GM12878 (cell line): ENCODE measurements around the gene SLC39A11. TPM values are rescaled to one million over a fixed set of nuclear protein-coding genes. Genes with fewer than 3 reads are reported as not detected.

Experiments
- ATAC-seq: fragments of 200-7000 bp; cut with Tn5 transposase; 3 replicates; pipeline ENCODE4 v1.9.1; 2020; ENCODE audit warnings: mild to moderate bottlenecking, moderate library complexity
- BruUV-seq: library from RNA; stranded (reverse); fragments of 400-500 nt; replicated peaks from 2 replicates; lab custom pipeline; 2021; lab: Mats Ljungman, UMichigan
- CTCF ChIA-PET: fragments of 300-600 bp; sonication (Branson Sonifier 250); formaldehyde crosslinking; extraction: SDS; loops from one replicate; lab custom pipeline; 2021; ENCODE audit warnings: inconsistent platforms; lab: Yijun Ruan, JAX
- POLR2A ChIA-PET: fragments of 350-600 bp; formaldehyde crosslinking; extraction: SDS; loops from one replicate; lab custom pipeline; 2021; ENCODE audit warnings: inconsistent platforms; lab: Charles Lee
- RAD21 ChIA-PET: fragments of 300-600 bp; sonication (Branson Sonifier 250); formaldehyde crosslinking; loops from one replicate; lab custom pipeline; 2023; ENCODE audit warnings: antibody characterized with exemption; ENCODE audit not compliant: unreplicated experiment; lab: Charles Lee
- SMC1A ChIA-PET: fragments of 300-600 bp; sonication (Branson Sonifier 250); formaldehyde crosslinking; loops from one replicate; lab custom pipeline; 2023; ENCODE audit not compliant: unreplicated experiment, uncharacterized antibody; lab: Charles Lee
- DNase-seq: peaks from one replicate; pipeline ENCODE4 v3.0.0-alpha.2; 2011; ENCODE audit warnings: low read depth, low spot score
- FAIRE-seq: peaks from 3 replicates; lab custom pipeline; 2011; peaks lifted over from hg19 to GRCh38; lab: Jason Lieb, UNC
- H2AFZ ChIP-seq: 2 replicates; pipeline ENCODE4 v1.6.0; 2011; ENCODE audit warnings: low read depth, low read length, control low read depth; ENCODE audit not compliant: control insufficient read depth
- H3K27ac ChIP-seq: 2 replicates; pipeline ENCODE4 v1.5.1; 2011; ENCODE audit warnings: control low read depth; ENCODE audit not compliant: control insufficient read depth, insufficient read depth
- H3K27me3 ChIP-seq, 2 experiments: replicated peaks in 1 of 2; 2 replicates each; pipeline versions ENCODE4 v1.6.0 to v1.6.1; 2011; ENCODE audit warnings: low read length in 1 of 2; ENCODE audit not compliant: control insufficient read depth in 2 of 2, insufficient read depth in 2 of 2
- H3K36me3 ChIP-seq, 2 experiments: 2 replicates each; pipeline ENCODE4 v1.5.1; 2011; ENCODE audit warnings: low read length in 1 of 2; ENCODE audit not compliant: control insufficient read depth in 2 of 2, insufficient read depth in 2 of 2
- H3K4me1 ChIP-seq: 2 replicates; pipeline ENCODE4 v1.6.1; 2011; ENCODE audit warnings: mild to moderate bottlenecking, low read length, moderate library complexity, mixed read lengths; ENCODE audit not compliant: control insufficient read depth, insufficient read depth
- H3K4me2 ChIP-seq: 2 replicates; pipeline ENCODE4 v1.6.0; 2011; ENCODE audit warnings: control low read depth; ENCODE audit not compliant: control insufficient read depth, insufficient read depth
- H3K4me3 ChIP-seq: fragments of 200-600 bp; sonication (generic); 2 replicates; pipeline ENCODE4 v1.5.1; 2016
- H3K79me2 ChIP-seq: 2 replicates; pipeline ENCODE4 v1.6.0; 2011; ENCODE audit warnings: low read length; ENCODE audit not compliant: control insufficient read depth, insufficient read depth
- H3K9ac ChIP-seq: 2 replicates; pipeline ENCODE4 v1.8.0; 2011; ENCODE audit warnings: low read length, control low read depth, mixed read lengths; ENCODE audit not compliant: control insufficient read depth, insufficient read depth
- H3K9me3 ChIP-seq: replicated peaks from 3 replicates; pipeline ENCODE4 v1.5.1; 2011; ENCODE audit warnings: mild to moderate bottlenecking, low read length; ENCODE audit not compliant: control insufficient read depth, insufficient read depth
- H4K20me1 ChIP-seq: 2 replicates; pipeline ENCODE4 v1.6.0; 2011; ENCODE audit not compliant: control insufficient read depth, insufficient read depth
- BACH1 ChIP-seq: fragments of 450-650 bp; IDR thresholded peaks from 2 replicates; pipeline ENCODE4 v1.6.1; 2017; ENCODE audit warnings: mild to moderate bottlenecking, borderline replicate concordance
- CREB1 ChIP-seq: IDR thresholded peaks from 2 replicates; pipeline ENCODE4 v1.6.1; 2012; ENCODE audit warnings: low read depth, mild to moderate bottlenecking, inconsistent platforms
- EGR1 ChIP-seq, 2 experiments: IDR thresholded peaks; 1 replicate in 1 of 2; 2 replicates in 1 of 2; pipeline ENCODE4 v1.6.1; 2011 to 2012; ENCODE audit warnings: low read depth in 2 of 2, low read length in 2 of 2, borderline replicate concordance in 1 of 2, mild to moderate bottlenecking in 1 of 2, moderate library complexity in 1 of 2
- HDGF ChIP-seq: fragments of 450-650 bp; IDR thresholded peaks from 2 replicates; pipeline ENCODE4 v1.6.1; 2016; ENCODE audit warnings: antibody characterized with exemption
- IKZF1 ChIP-seq: fragments of 450-650 bp; conservative IDR thresholded peaks from 2 replicates; pipeline ENCODE4 v1.6.1; 2017; ENCODE audit warnings: antibody characterized with exemption, mild to moderate bottlenecking
- NFXL1 ChIP-seq: fragments of 450-650 bp; IDR thresholded peaks from 2 replicates; pipeline ENCODE4 v1.6.1; 2017; ENCODE audit warnings: antibody characterized with exemption, mild to moderate bottlenecking, borderline replicate concordance
- PAX5 ChIP-seq: IDR thresholded peaks from 2 replicates; pipeline ENCODE4 v1.6.1; 2011; ENCODE audit warnings: low read depth, low read length, borderline replicate concordance
- SPI1 ChIP-seq: IDR thresholded peaks from 2 replicates; pipeline ENCODE4 v1.6.1; 2011; ENCODE audit warnings: low read depth, mild to moderate bottlenecking, low read length, moderate library complexity, borderline replicate concordance; ENCODE audit not compliant: insufficient read depth
- STAT1 ChIP-seq: fragments of 450-650 bp; conservative IDR thresholded peaks from 2 replicates; pipeline ENCODE4 v1.6.1; 2014; ENCODE audit warnings: antibody characterized with exemption, mild to moderate bottlenecking
- ZBTB33 ChIP-seq: fragments of 450-650 bp; IDR thresholded peaks from 2 replicates; pipeline ENCODE4 v1.6.1; 2017; ENCODE audit warnings: mild to moderate bottlenecking
- ZNF384 ChIP-seq: IDR thresholded peaks from 2 replicates; pipeline ENCODE4 v1.6.1; 2012; ENCODE audit warnings: low read depth, mild to moderate bottlenecking, low read length, improper control_type of control experiment, borderline replicate concordance
- WGBS: methylation state at CpG from one replicate; pipeline ENCODE4 v1.1.6; 2016; ENCODE audit warnings: low lambda C conversion rate; ENCODE audit not compliant: insufficient replicate concordance, insufficient coverage; ENCODE audit errors: missing lambda C conversion rate; 5-methylcytosine and 5-hydroxymethylcytosine counted together
- in situ Hi-C: fragments of 300-500 bp; cut with MboI; formaldehyde crosslinking; loops from 9 replicates; pipeline ENCODE4 v1.14.3; 2018; ENCODE audit warnings: mixed read lengths
- intact Hi-C: fragments of 100-400 bp; cut with micrococcal nuclease; formaldehyde crosslinking; loops from one replicate; pipeline ENCODE4 v1.14.2; 2022; ENCODE audit not compliant: unreplicated experiment
- polyA plus RNA-seq, 11 experiments: library from polyadenylated mRNA; depleted of rRNA in 4 of 11; unstranded in 6 of 11; stranded (reverse) in 5 of 11; fragments of >200 nt; fragmentation: Nextera tagmentation in 4 of 11; fragmentation: Illumina TruSeq in 1 of 11; extraction: Ambion mirVana in 4 of 11; extraction: Trizol in 1 of 11; gene quantifications; 1 replicate in 1 of 11; 2 replicates in 10 of 11; pipeline versions ENCODE4 v1.2.1 to v1.2.3, GENCODE V29; 2011 to 2016; ENCODE audit warnings: inconsistent platforms in 2 of 11, missing spikeins in 2 of 11, low read depth in 1 of 11
- total RNA-seq, 4 experiments: library from RNA; depleted of rRNA in 3 of 4; stranded (reverse); fragments of >200 nt in 3 of 4; fragmentation: Illumina TruSeq in 1 of 4; extraction: Trizol in 1 of 4; gene quantifications; 2 replicates each; pipeline versions ENCODE4 v1.2.1 to v1.2.3, GENCODE V29; 2013 to 2021
- TF ChIP-seq, protein P1 (sequence below): IDR thresholded peaks from 2 replicates; pipeline ENCODE4 v1.6.1; 2012; ENCODE audit warnings: mild to moderate bottlenecking, low read depth, low read length
- TF ChIP-seq, protein P2 (sequence below): IDR thresholded peaks from 2 replicates; pipeline ENCODE4 v1.6.1; 2012; ENCODE audit warnings: improper control_type of control experiment, low read depth, low read length; ENCODE audit not compliant: insufficient replicate concordance

The SLC39A11 gene
- total and polyA plus RNA-seq, 10 of the 15 experiments (the other 5 are each of a cell fraction or from before 2014, with no cell fraction given): 8.6 to 23.8 (median 14.0) TPM

- TF ChIP-seq ZBTB33 (no peak), CREB1 (no peak), IKZF1 (no peak), HDGF (no peak), NFXL1 (no peak)
- TF ChIP-seq, protein P1, sequence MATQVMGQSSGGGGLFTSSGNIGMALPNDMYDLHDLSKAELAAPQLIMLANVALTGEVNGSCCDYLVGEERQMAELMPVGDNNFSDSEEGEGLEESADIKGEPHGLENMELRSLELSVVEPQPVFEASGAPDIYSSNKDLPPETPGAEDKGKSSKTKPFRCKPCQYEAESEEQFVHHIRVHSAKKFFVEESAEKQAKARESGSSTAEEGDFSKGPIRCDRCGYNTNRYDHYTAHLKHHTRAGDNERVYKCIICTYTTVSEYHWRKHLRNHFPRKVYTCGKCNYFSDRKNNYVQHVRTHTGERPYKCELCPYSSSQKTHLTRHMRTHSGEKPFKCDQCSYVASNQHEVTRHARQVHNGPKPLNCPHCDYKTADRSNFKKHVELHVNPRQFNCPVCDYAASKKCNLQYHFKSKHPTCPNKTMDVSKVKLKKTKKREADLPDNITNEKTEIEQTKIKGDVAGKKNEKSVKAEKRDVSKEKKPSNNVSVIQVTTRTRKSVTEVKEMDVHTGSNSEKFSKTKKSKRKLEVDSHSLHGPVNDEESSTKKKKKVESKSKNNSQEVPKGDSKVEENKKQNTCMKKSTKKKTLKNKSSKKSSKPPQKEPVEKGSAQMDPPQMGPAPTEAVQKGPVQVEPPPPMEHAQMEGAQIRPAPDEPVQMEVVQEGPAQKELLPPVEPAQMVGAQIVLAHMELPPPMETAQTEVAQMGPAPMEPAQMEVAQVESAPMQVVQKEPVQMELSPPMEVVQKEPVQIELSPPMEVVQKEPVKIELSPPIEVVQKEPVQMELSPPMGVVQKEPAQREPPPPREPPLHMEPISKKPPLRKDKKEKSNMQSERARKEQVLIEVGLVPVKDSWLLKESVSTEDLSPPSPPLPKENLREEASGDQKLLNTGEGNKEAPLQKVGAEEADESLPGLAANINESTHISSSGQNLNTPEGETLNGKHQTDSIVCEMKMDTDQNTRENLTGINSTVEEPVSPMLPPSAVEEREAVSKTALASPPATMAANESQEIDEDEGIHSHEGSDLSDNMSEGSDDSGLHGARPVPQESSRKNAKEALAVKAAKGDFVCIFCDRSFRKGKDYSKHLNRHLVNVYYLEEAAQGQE: no peak
These were observed 295.3 kb downstream of the SLC39A11 start (continued) for GRCh38 chr17:72797142-72797541.

- ChIA-PET CTCF (no interaction called here), SMC1A (no interaction called here), RAD21 (no interaction called here), POLR2A (no interaction called here)
- in situ Hi-C loops (no loop called here), intact Hi-C loops (no loop called here)
- H3K4me3 ChIP-seq: no peak overlapping the region
- no peaks in the 10 kb centered on the region for H3K27me3 ChIP-seq
- no peak overlapping the region for H3K27ac ChIP-seq
- ATAC-seq (no peak), FAIRE-seq (no peak), DNase-seq (no peak)
- peaks cover 14% of the 10 kb centered on the region; the same call in 2 of the 3 replicates for H3K9me3 ChIP-seq
- WGBS: 97% methylated on average over 5 of the region's 5 CpGs
- H4K20me1 ChIP-seq: no peaks in the 10 kb centered on the region
- H3K36me3 ChIP-seq: no peaks in the 10 kb centered on the region; a peak in 1 of 4 replicates
- no peaks in the 10 kb centered on the region for H3K79me2 ChIP-seq
- no peak overlapping the region for H3K4me2 ChIP-seq
- H3K9ac ChIP-seq: no peak overlapping the region
- H3K4me1 ChIP-seq: no peaks in the 10 kb centered on the region
- H2AFZ ChIP-seq: no peak overlapping the region
- no TSS peak for BruUV-seq
- no peak for TF ChIP-seq ZNF384
- TF ChIP-seq BACH1: no peak
- TF ChIP-seq STAT1: no peak
- TF ChIP-seq PAX5: no peak
- TF ChIP-seq EGR1 (IDR thresholded peaks at IDR 0.05; ENCODE audit: borderline replicate concordance in 1 of 2, low read depth in 2 of 2, low read length in 2 of 2): no peak
- TF ChIP-seq, protein P2, sequence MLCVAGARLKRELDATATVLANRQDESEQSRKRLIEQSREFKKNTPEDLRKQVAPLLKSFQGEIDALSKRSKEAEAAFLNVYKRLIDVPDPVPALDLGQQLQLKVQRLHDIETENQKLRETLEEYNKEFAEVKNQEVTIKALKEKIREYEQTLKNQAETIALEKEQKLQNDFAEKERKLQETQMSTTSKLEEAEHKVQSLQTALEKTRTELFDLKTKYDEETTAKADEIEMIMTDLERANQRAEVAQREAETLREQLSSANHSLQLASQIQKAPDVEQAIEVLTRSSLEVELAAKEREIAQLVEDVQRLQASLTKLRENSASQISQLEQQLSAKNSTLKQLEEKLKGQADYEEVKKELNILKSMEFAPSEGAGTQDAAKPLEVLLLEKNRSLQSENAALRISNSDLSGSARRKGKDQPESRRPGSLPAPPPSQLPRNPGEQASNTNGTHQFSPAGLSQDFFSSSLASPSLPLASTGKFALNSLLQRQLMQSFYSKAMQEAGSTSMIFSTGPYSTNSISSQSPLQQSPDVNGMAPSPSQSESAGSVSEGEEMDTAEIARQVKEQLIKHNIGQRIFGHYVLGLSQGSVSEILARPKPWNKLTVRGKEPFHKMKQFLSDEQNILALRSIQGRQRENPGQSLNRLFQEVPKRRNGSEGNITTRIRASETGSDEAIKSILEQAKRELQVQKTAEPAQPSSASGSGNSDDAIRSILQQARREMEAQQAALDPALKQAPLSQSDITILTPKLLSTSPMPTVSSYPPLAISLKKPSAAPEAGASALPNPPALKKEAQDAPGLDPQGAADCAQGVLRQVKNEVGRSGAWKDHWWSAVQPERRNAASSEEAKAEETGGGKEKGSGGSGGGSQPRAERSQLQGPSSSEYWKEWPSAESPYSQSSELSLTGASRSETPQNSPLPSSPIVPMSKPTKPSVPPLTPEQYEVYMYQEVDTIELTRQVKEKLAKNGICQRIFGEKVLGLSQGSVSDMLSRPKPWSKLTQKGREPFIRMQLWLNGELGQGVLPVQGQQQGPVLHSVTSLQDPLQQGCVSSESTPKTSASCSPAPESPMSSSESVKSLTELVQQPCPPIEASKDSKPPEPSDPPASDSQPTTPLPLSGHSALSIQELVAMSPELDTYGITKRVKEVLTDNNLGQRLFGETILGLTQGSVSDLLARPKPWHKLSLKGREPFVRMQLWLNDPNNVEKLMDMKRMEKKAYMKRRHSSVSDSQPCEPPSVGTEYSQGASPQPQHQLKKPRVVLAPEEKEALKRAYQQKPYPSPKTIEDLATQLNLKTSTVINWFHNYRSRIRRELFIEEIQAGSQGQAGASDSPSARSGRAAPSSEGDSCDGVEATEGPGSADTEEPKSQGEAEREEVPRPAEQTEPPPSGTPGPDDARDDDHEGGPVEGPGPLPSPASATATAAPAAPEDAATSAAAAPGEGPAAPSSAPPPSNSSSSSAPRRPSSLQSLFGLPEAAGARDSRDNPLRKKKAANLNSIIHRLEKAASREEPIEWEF: no peak
- no peak for TF ChIP-seq SPI1
These were observed 296.5 kb downstream of the SLC39A11 start for GRCh38 chr17:72795941-72796340.
